Stimulated activated naive CD8-positive, alpha-beta T cell treated with anti-CD3 and anti-CD28 coated beads, Interleukin-15, amount 100 ng/mL, for 72 hours (primary cell): ENCODE results near the gene SFPQ.
"Not testable (repeated sequence)": the region's sequence is repeated elsewhere in the genome, so short reads cannot be mapped to it uniquely, and the experiment has no call there.

Experiments used
- ATAC-seq: fragments of 150-1000 bp; cut with Tn5 transposase; 2 replicates; pipeline ENCODE4 v1.10.0; 2021; ENCODE audit warnings: mild to moderate bottlenecking, moderate library complexity
- DNase-seq, 2 donors: peaks; one replicate each; pipeline ENCODE4 v3.0.0; 2021 to 2022
- H3K27ac Mint-ChIP-seq, 2 donors: one replicate each; pipeline ENCODE4 v1.8.0; 2022; ENCODE audit warnings: mild to moderate bottlenecking in 2 of 2, mixed read lengths in 2 of 2, moderate library complexity in 2 of 2
- H3K27me3 Mint-ChIP-seq: one replicate; pipeline ENCODE4 v1.8.0; 2022; ENCODE audit warnings: mixed read lengths
- H3K4me1 Mint-ChIP-seq: one replicate; pipeline ENCODE4 v1.8.0; 2022; ENCODE audit warnings: mild to moderate bottlenecking, mixed read lengths
- H3K4me3 Mint-ChIP-seq, 2 donors: one replicate each; pipeline ENCODE4 v1.8.0; 2022; ENCODE audit warnings: mild to moderate bottlenecking in 2 of 2, mixed read lengths in 2 of 2, moderate library complexity in 1 of 2
- H3K9me3 Mint-ChIP-seq, 2 donors: one replicate each; pipeline ENCODE4 v1.8.0; 2022; ENCODE audit warnings: mixed read lengths in 2 of 2

The SFPQ gene

GRCh38 chr1:35175602-35176001 lies 17.3 kb downstream of the SFPQ start:
- Mint-ChIP-seq H3K4me1 (peaks cover 25% of the 10 kb centered on the region), H3K27me3 (no peaks in the 10 kb centered on the region), H3K4me3 (no peak overlapping the region), H3K27ac (no peak overlapping the region), H3K9me3 (no peaks in the 10 kb centered on the region)
- DNase-seq = no peak
- ATAC-seq = no peak

- H3K27me3 Mint-ChIP-seq = no peaks in the 10 kb centered on the region
- DNase-seq = no peak
- no peak overlapping the region for H3K27ac Mint-ChIP-seq
- H3K4me1 Mint-ChIP-seq = peaks cover 20% of the 10 kb centered on the region
- H3K4me3 Mint-ChIP-seq = no peak overlapping the region
- no peaks in the 10 kb centered on the region for H3K9me3 Mint-ChIP-seq
- no peak for ATAC-seq
Measured at GRCh38 chr1:35175098-35175576, 17.8 kb downstream of the SFPQ start.

- Mint-ChIP-seq H3K4me3 (no peak overlapping the region), H3K9me3 (no peaks in the 10 kb centered on the region), H3K27me3 (no peaks in the 10 kb centered on the region), H3K27ac (no peak overlapping the region), H3K4me1 (peaks cover 13% of the 10 kb centered on the region)
- peak; percentile 19 for ATAC-seq
- no peak for DNase-seq
Measured at GRCh38 chr1:35173909-35174540, 18.9 kb downstream of the SFPQ start.

GRCh38 chr1:35173491-35173890 lies 19.5 kb downstream of the SFPQ start:
- Mint-ChIP-seq H3K4me3 (no peak overlapping the region), H3K9me3 (no peaks in the 10 kb centered on the region), H3K27ac (no peak overlapping the region), H3K27me3 (no peaks in the 10 kb centered on the region), H3K4me1 (peaks cover 8% of the 10 kb centered on the region)
- DNase-seq (no peak), ATAC-seq (no peak)

- DNase-seq (no peak), ATAC-seq (peak; percentile 18)
- Mint-ChIP-seq H3K9me3 (no peaks in the 10 kb centered on the region), H3K4me1 (no peaks in the 10 kb centered on the region), H3K27me3 (no peaks in the 10 kb centered on the region), H3K4me3 (no peak overlapping the region), H3K27ac (no peak overlapping the region)
Measured at GRCh38 chr1:35172022-35172421, 20.9 kb downstream of the SFPQ start.

DNA sequence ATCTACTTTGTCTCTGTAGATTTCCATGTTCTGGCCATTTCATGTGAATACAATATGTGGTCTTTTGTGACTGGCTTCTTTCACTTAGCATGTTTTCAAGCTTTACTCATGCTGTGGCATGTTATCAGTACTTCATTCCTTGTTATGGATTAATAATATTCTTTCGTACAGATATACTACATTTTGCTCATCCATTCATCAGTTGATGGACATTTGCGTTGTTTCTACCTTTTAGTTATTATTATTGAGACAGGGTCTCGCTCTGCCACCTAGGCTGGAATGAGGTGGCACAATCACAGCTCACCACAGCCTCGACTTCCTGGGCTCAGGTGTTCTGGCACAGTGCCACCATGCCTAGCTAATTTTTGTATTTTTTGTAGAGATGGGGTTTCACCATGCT lies 21.4 kb downstream of the SFPQ start:
- Mint-ChIP-seq H3K4me3 (no peak overlapping the region), H3K9me3 (no peaks in the 10 kb centered on the region), H3K27ac (no peak overlapping the region), H3K4me1 (no peaks in the 10 kb centered on the region), H3K27me3 (no peaks in the 10 kb centered on the region)
- DNase-seq (no peak), ATAC-seq (no peak)

- H3K27me3 Mint-ChIP-seq = no peaks in the 10 kb centered on the region
- no peaks in the 10 kb centered on the region for H3K4me1 Mint-ChIP-seq
- no peak overlapping the region for H3K27ac Mint-ChIP-seq
- no peak overlapping the region for H3K4me3 Mint-ChIP-seq
- no peaks in the 10 kb centered on the region for H3K9me3 Mint-ChIP-seq
- DNase-seq = no peak
- ATAC-seq = no peak
Measured at GRCh38 chr1:35164893-35165292, 28.1 kb downstream of the SFPQ start.

DNA sequence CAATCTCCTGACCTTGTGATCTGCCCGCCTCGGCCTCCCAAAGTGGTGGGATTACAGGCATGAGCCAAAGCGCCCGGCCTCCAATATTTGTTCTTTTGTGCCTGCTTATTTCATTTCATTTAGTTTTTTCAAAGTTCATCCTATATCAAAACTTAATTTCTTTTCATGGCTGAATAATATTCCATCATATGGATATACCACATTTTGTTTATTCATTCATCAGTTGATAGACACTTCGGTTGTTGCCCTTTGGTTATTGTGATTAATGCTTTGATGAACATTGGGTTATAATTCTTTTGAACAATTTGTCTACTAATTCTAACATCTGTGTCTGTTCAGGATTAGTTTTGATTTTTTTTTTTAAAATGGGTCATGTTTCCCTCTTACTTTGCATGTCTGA lies 41.7 kb downstream of the SFPQ start:
- Mint-ChIP-seq H3K9me3 (no peaks in the 10 kb centered on the region), H3K27me3 (no peaks in the 10 kb centered on the region), H3K27ac (no peak overlapping the region), H3K4me1 (peaks cover 3% of the 10 kb centered on the region), H3K4me3 (no peak overlapping the region)
- ATAC-seq (no peak), DNase-seq (no peak)

- not testable (repeated sequence) for H3K4me3 Mint-ChIP-seq
- peak overlapping the region; percentile 16 to 43 for H3K27ac Mint-ChIP-seq
- peaks cover 11% of the 10 kb centered on the region for H3K4me1 Mint-ChIP-seq
Measured at GRCh38 chr1:35145892-35146549, 46.9 kb downstream of the SFPQ start.

GRCh38 chr1:35143737-35144508 lies 49.0 kb downstream of the SFPQ start:
- Mint-ChIP-seq H3K4me3 (no peak overlapping the region), H3K27ac (no peak overlapping the region), H3K4me1 (peaks cover 11% of the 10 kb centered on the region), H3K27me3 (no peaks in the 10 kb centered on the region), H3K9me3 (no peaks in the 10 kb centered on the region)
- no peak for DNase-seq
- ATAC-seq = no peak

More at GRCh38 chr1:35145892-35146549, 46.9 kb downstream of the SFPQ start:
- not testable (repeated sequence) for DNase-seq, H3K9me3 Mint-ChIP-seq, H3K27me3 Mint-ChIP-seq, ATAC-seq

DNA sequence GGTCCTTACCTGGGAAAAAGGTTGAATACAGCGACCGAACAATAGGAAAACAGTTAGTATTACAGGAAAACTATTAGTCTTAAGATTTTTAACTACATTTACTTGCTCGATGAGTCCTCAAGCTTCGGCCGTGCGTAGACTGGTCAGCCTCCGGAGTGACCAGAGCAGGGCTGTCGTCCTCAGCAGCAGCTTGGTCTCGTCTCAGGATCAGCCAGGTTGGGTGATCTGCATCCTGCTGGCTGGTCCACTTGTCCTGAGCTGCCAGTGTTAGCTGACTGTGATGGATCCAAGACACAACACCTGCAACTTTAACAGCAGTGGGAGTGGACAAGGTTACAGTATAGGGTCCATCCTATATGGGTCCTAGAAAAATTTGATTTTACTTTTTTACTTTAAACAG lies 50.2 kb downstream of the SFPQ start:
- ATAC-seq, H3K27me3 Mint-ChIP-seq, H3K4me3 Mint-ChIP-seq, DNase-seq, H3K27ac Mint-ChIP-seq, H3K9me3 Mint-ChIP-seq: not testable (repeated sequence)
- H3K4me1 Mint-ChIP-seq = peaks cover 11% of the 10 kb centered on the region

DNA sequence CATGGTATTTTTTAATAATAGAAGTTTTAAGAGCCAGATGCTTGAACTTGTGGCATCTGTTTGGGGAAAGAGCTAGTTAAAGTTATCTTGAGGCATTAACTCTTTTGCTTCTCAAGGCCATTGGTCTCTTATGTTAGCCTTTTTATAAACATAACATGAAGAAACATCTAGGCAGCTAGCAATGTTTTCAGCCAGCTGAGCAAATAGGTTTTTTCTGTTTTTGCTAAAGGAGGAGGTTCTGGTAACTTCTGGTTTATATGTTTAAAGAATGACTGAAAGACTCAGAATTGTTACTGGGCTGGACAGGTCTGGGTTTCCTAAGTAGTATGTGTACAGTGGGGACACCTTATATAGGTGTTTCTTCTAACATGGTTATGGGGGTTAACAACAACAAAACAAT lies 50.7 kb downstream of the SFPQ start:
- ATAC-seq, H3K27me3 Mint-ChIP-seq, H3K4me3 Mint-ChIP-seq, DNase-seq, H3K9me3 Mint-ChIP-seq, H3K27ac Mint-ChIP-seq: not testable (repeated sequence)
- H3K4me1 Mint-ChIP-seq = peaks cover 11% of the 10 kb centered on the region

DNA sequence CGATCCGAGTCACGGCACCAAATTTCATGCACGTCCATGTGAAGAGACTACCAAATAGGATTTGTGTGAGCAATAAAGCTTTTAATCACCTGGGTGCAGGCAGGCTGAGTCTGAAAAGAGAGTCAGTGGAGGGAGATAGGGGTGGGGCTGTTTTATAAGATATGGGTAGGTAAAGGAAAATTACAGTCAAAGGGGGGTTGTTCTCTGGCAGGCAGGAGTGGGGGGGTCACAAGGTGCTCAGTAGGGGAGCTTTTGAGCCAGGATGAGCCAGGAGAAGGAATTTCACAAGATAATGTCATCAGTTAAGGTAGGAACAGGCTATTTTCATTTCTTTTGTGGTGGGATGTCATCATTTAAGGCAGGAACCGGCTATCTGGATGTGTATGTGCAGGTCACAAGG lies 55.4 kb downstream of the SFPQ start:
- H3K4me1 Mint-ChIP-seq, DNase-seq, H3K27me3 Mint-ChIP-seq, H3K27ac Mint-ChIP-seq, H3K4me3 Mint-ChIP-seq, H3K9me3 Mint-ChIP-seq, ATAC-seq: not testable (repeated sequence)

- ATAC-seq = no peak
- Mint-ChIP-seq H3K9me3 (no peaks in the 10 kb centered on the region), H3K4me3 (no peak overlapping the region), H3K4me1 (no peaks in the 10 kb centered on the region), H3K27me3 (peaks cover 8% of the 10 kb centered on the region), H3K27ac (no peak overlapping the region)
- DNase-seq = no peak
Measured at GRCh38 chr1:35136780-35137179, 56.2 kb downstream of the SFPQ start.
